Neural crest cell (in vitro differentiated cells): ENCODE data around the gene CERS6. TPM values are rescaled to one million over a fixed set of nuclear protein-coding genes. Genes with fewer than 3 reads are reported as not detected.
"Not testable (repeated sequence)": the region's sequence is repeated elsewhere in the genome, so short reads cannot be mapped to it uniquely, and the experiment has no call there.

Experiments
- DNase-seq: peaks from one replicate; pipeline ENCODE4 v3.0.0; 2021; ENCODE audit warnings: low read depth, mixed read lengths, low spot score
- H3K27ac Mint-ChIP-seq: one replicate; pipeline ENCODE4 v1.8.0; 2021; ENCODE audit warnings: mild to moderate bottlenecking, mixed read lengths; ENCODE audit not compliant: unreplicated experiment
- H3K27me3 Mint-ChIP-seq: 2 replicates; pipeline ENCODE4 v1.8.0; 2021; ENCODE audit warnings: low read depth, mild to moderate bottlenecking, mixed read lengths
- H3K36me3 Mint-ChIP-seq: 2 replicates; pipeline ENCODE4 v1.8.0; 2021; ENCODE audit warnings: low read depth, mild to moderate bottlenecking, mixed read lengths
- H3K4me1 Mint-ChIP-seq: 2 replicates; pipeline ENCODE4 v1.8.0; 2021; ENCODE audit warnings: mixed read lengths
- H3K4me3 Mint-ChIP-seq: one replicate; pipeline ENCODE4 v1.8.0; 2021; ENCODE audit warnings: mild to moderate bottlenecking, mixed read lengths
- H3K9me3 Mint-ChIP-seq: 2 replicates; pipeline ENCODE4 v1.8.0; 2021; ENCODE audit warnings: mixed read lengths
- CTCF ChIP-seq: fragments of 200-600 bp; sonication (generic); conservative IDR thresholded peaks from 2 replicates; pipeline ENCODE4 v1.5.0; 2021; ENCODE audit warnings: antibody characterized with exemption, mild to moderate bottlenecking
- total RNA-seq: library from RNA; stranded (reverse); gene quantifications from 2 replicates; pipeline ENCODE4 v1.2.1, GENCODE V29; 2021

Gene CERS6
- total RNA-seq, 1 donor from 2014 or later = 27.4 TPM

- Mint-ChIP-seq H3K4me1 (peaks cover 18% of the 10 kb centered on the region), H3K27me3 (no peaks in the 10 kb centered on the region), H3K27ac (peak overlapping the region; percentile 44), H3K9me3 (peaks cover 3% of the 10 kb centered on the region), H3K4me3 (no peak overlapping the region), H3K36me3 (peaks cover under 1% of the 10 kb centered on the region)
- no peak for TF ChIP-seq CTCF
- no peak for DNase-seq
Measured at GRCh38 chr2:168490015-168490874, 34.2 kb downstream of the CERS6 start.

GRCh38 chr2:168490946-168491605 lies 35.0 kb downstream of the CERS6 start:
- no peaks in the 10 kb centered on the region for H3K9me3 Mint-ChIP-seq
- no peak for DNase-seq
- H3K36me3 Mint-ChIP-seq = peaks cover 7% of the 10 kb centered on the region
- H3K4me3 Mint-ChIP-seq = no peak overlapping the region
- no peak for TF ChIP-seq CTCF
- peaks cover 18% of the 10 kb centered on the region for H3K4me1 Mint-ChIP-seq
- peak overlapping the region; percentile 44 for H3K27ac Mint-ChIP-seq
- no peaks in the 10 kb centered on the region for H3K27me3 Mint-ChIP-seq

- H3K36me3 Mint-ChIP-seq, H3K4me3 Mint-ChIP-seq, DNase-seq, H3K9me3 Mint-ChIP-seq, H3K27me3 Mint-ChIP-seq: not testable (repeated sequence)
- H3K27ac Mint-ChIP-seq = peak overlapping the region; percentile 16
- H3K4me1 Mint-ChIP-seq = peaks cover 18% of the 10 kb centered on the region
Measured at GRCh38 chr2:168491728-168492127, 35.7 kb downstream of the CERS6 start.

- H3K4me1 Mint-ChIP-seq = peaks cover 18% of the 10 kb centered on the region
- H3K9me3 Mint-ChIP-seq, H3K27ac Mint-ChIP-seq, H3K36me3 Mint-ChIP-seq, H3K27me3 Mint-ChIP-seq, DNase-seq, H3K4me3 Mint-ChIP-seq: not testable (repeated sequence)
Measured at GRCh38 chr2:168493219-168493618, 37.1 kb downstream of the CERS6 start.

GRCh38 chr2:168494190-168494711 lies 38.2 kb downstream of the CERS6 start:
- peak; percentile 19 for DNase-seq
- Mint-ChIP-seq H3K9me3 (no peaks in the 10 kb centered on the region), H3K27ac (no peak overlapping the region), H3K27me3 (no peaks in the 10 kb centered on the region), H3K4me1 (peaks cover 18% of the 10 kb centered on the region), H3K4me3 (no peak overlapping the region), H3K36me3 (peaks cover 10% of the 10 kb centered on the region)
- TF ChIP-seq CTCF = peak; percentile 57

GRCh38 chr2:168495524-168495923 lies 39.5 kb downstream of the CERS6 start:
- H3K36me3 Mint-ChIP-seq = peaks cover 10% of the 10 kb centered on the region
- H3K9me3 Mint-ChIP-seq = peaks cover 5% of the 10 kb centered on the region
- H3K27me3 Mint-ChIP-seq = no peaks in the 10 kb centered on the region
- no peak for TF ChIP-seq CTCF
- no peak for DNase-seq
- H3K4me3 Mint-ChIP-seq = no peak overlapping the region
- no peak overlapping the region for H3K27ac Mint-ChIP-seq
- peaks cover 9% of the 10 kb centered on the region for H3K4me1 Mint-ChIP-seq
